ENCODE data around the gene SLC22A16. TPM values are rescaled to one million over a fixed set of nuclear protein-coding genes. Genes with fewer than 3 reads are reported as not detected.

SLC22A16 gene
- total and polyA plus RNA-seq, 2 of the 8 experiments (the other 6 are each of a cell fraction or from before 2014, with no cell fraction given) = not detected

DNA sequence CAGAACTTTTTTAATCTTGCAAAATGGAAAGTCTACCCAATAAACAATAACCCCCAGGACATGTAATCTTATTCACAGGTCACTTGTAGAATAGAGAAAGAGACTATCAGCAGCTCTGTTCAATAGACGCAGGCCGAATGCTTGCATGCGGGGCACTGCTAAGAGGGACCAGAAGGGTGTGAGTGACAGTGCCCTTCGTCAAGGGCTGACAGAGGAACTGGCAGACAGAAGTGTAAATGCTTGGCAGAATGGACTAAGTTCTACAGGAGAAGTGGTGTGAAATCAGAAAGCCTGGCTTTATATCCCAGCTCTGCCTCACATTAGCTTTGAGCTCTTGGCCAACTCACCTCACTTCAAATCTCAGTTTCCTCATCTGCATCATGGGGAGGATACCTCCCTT lies 82.0 kb downstream of the SLC22A16 start:
- no peaks in the 10 kb centered on the region for H3K79me2 ChIP-seq (ENCODE audit: control insufficient read depth in 1 of 2, insufficient read depth in 2 of 2, low read length in 2 of 2)
- POLR2A ChIA-PET (ENCODE audit: partially characterized antibody) = no interaction called here
- H3K23me2 ChIP-seq (ENCODE audit: low read depth, low read length) = no peaks in the 10 kb centered on the region
- H4K20me1 ChIP-seq (replicated peaks in 1 of 2; ENCODE audit: control insufficient read depth in 1 of 2, insufficient read depth in 2 of 2, low read length in 2 of 2) = no peaks in the 10 kb centered on the region
- H3K18ac ChIP-seq (ENCODE audit: extremely low read depth, low read length) = no peak overlapping the region
- no peak overlapping the region for H2AFZ ChIP-seq (ENCODE audit: low read length)
- no peaks in the 10 kb centered on the region for H3K36me3 ChIP-seq (ENCODE audit: control insufficient read depth in 2 of 4, insufficient read depth in 4 of 4, low read length in 3 of 4)
- DNase-seq (ENCODE audit: low read depth in 1 of 2, low spot score in 2 of 2) = no peak
- no peaks in the 10 kb centered on the region for H3K27me3 ChIP-seq (replicated peaks in 1 of 4; ENCODE audit: control insufficient read depth in 3 of 4, extremely low read depth in 1 of 4, insufficient read depth in 3 of 4, low read length in 3 of 4)
- FAIRE-seq = no peak
- H4K8ac ChIP-seq (ENCODE audit: extremely low read depth, insufficient read depth, low read length) = no peak overlapping the region
- H3K14ac ChIP-seq (ENCODE audit: insufficient read length) = no peak overlapping the region
- no peak overlapping the region for H3K4ac ChIP-seq (replicated peaks; ENCODE audit: insufficient read length, low read depth, low read length)
- WGBS, 2 experiments (ENCODE audit: extremely low coverage in 1 of 2, insufficient coverage in 1 of 2, insufficient read length in 1 of 2, insufficient replicate concordance in 2 of 2, low coverage in 1 of 2, low lambda C conversion rate in 2 of 2, missing lambda C conversion rate in 1 of 2) = 94% methylated on average over 4 of the region's 4 CpGs; no CpG with 5 or more reads in 1 of the 2 experiments
- H3K23ac ChIP-seq (ENCODE audit: insufficient read length) = no peak overlapping the region
- H3K9ac ChIP-seq (replicated peaks in 1 of 4; ENCODE audit: extremely low read depth in 1 of 4, low read depth in 3 of 4, low read length in 3 of 4) = no peak overlapping the region
- H3K27ac ChIP-seq (ENCODE audit: low read depth, low read length) = no peak overlapping the region
- no peaks in the 10 kb centered on the region for H3K4me1 ChIP-seq (replicated peaks in 1 of 4; ENCODE audit: control insufficient read depth in 3 of 4, insufficient read depth in 4 of 4, low read length in 3 of 4)
- H3K4me2 ChIP-seq (ENCODE audit: insufficient read depth in 1 of 2, low read depth in 2 of 2, low read length in 2 of 2) = no peak overlapping the region
- H4K91ac ChIP-seq (replicated peaks; ENCODE audit: insufficient read length, low read length) = no peak overlapping the region
- no peak overlapping the region for H3K4me3 ChIP-seq (ENCODE audit: extremely low read depth in 1 of 4, insufficient read depth in 2 of 4, low read depth in 3 of 4, low read length in 4 of 4)
- H2BK15ac ChIP-seq (ENCODE audit: low read length) = no peak overlapping the region
- H3K56ac ChIP-seq (replicated peaks; ENCODE audit: insufficient read length, low read depth, low read length) = no peak overlapping the region
- H2AK5ac ChIP-seq (ENCODE audit: low read depth, low read length) = no peak overlapping the region
- no peaks in the 10 kb centered on the region; the same call in 1 of the 2 replicates for H3K79me1 ChIP-seq (ENCODE audit: low read depth, low read length)
- CTCF ChIA-PET (ENCODE audit: partially characterized antibody) = interaction anchor here (1.2 to 6.9 kb wide), 3 partner anchors 52 to 355 kb away, joined by 4 to 74 read pairs (median 4); no protein-coding TSS in a partner anchor
- no peak overlapping the region for H2BK12ac ChIP-seq (ENCODE audit: low read depth, low read length)
- H4K5ac ChIP-seq (ENCODE audit: insufficient read length, low read depth, low read length) = no peak overlapping the region
- H2BK120ac ChIP-seq (replicated peaks; ENCODE audit: low read depth, low read length) = no peak overlapping the region
- H2BK20ac ChIP-seq (ENCODE audit: low read length) = no peak overlapping the region
- no peak overlapping the region for H2BK5ac ChIP-seq (ENCODE audit: low read depth, low read length)
- no peaks in the 10 kb centered on the region for H3K9me3 ChIP-seq (ENCODE audit: insufficient read depth in 2 of 2, low read depth in 1 of 2, low read length in 1 of 2)
- TF ChIP-seq CEBPB (IDR thresholded peaks at IDR 0.05; ENCODE audit: low read depth, low read length) = no peak
- no peak for TF ChIP-seq POU5F1 (IDR thresholded peaks at IDR 0.05; ENCODE audit: low read depth, low read length)
- TF ChIP-seq PHF8 (conservative IDR thresholded peaks at IDR 0.05; ENCODE audit: low read depth, low read length) = no peak
- no peak for TF ChIP-seq HDAC6 (IDR thresholded peaks at IDR 0.05; ENCODE audit: low read depth, low read length)
- TF ChIP-seq TBP (IDR thresholded peaks at IDR 0.05; ENCODE audit: low read depth, low read length) = no peak
- TF ChIP-seq, protein P1, sequence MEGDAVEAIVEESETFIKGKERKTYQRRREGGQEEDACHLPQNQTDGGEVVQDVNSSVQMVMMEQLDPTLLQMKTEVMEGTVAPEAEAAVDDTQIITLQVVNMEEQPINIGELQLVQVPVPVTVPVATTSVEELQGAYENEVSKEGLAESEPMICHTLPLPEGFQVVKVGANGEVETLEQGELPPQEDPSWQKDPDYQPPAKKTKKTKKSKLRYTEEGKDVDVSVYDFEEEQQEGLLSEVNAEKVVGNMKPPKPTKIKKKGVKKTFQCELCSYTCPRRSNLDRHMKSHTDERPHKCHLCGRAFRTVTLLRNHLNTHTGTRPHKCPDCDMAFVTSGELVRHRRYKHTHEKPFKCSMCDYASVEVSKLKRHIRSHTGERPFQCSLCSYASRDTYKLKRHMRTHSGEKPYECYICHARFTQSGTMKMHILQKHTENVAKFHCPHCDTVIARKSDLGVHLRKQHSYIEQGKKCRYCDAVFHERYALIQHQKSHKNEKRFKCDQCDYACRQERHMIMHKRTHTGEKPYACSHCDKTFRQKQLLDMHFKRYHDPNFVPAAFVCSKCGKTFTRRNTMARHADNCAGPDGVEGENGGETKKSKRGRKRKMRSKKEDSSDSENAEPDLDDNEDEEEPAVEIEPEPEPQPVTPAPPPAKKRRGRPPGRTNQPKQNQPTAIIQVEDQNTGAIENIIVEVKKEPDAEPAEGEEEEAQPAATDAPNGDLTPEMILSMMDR (IDR thresholded peaks at IDR 0.05; ENCODE audit: control extremely low read depth in 1 of 3, insufficient read depth in 1 of 3, low read depth in 1 of 3, low read length in 3 of 3) = no peak
- TF ChIP-seq CBX8 (IDR thresholded peaks at IDR 0.05; ENCODE audit: borderline replicate concordance, low read depth, low read length) = no peak
- TF ChIP-seq ZNF274 (IDR thresholded peaks at IDR 0.05; ENCODE audit: borderline replicate concordance, extremely low read depth, low read length) = no peak
- TF ChIP-seq RXRA (IDR thresholded peaks at IDR 0.05; ENCODE audit: insufficient read depth, low read depth, low read length) = no peak
- TF ChIP-seq RFX5 (IDR thresholded peaks at IDR 0.05; ENCODE audit: borderline replicate concordance, low read depth, low read length) = no peak
- TF ChIP-seq EGR1 (IDR thresholded peaks at IDR 0.05; ENCODE audit: borderline replicate concordance, low read depth, low read length) = no peak
- TF ChIP-seq TAF7 (optimal IDR thresholded peaks at IDR 0.05; ENCODE audit: borderline replicate concordance, low read depth, low read length) = no peak
